HCT116 (cell line): ENCODE measurements around the gene FTCDNL1. TPM values are rescaled to one million over a fixed set of nuclear protein-coding genes. Genes with fewer than 3 reads are reported as not detected.

Experiments
- ATAC-seq: fragments of 200-7000 bp; cut with Tn5 transposase; 2 replicates; pipeline ENCODE4 v1.9.1; 2020; ENCODE audit warnings: mild to moderate bottlenecking, moderate library complexity
- BruUV-seq: library from RNA; stranded (reverse); fragments of 400-500 nt; replicated peaks from 2 replicates; lab custom pipeline; 2021; lab: Mats Ljungman, UMichigan
- CTCF ChIA-PET: fragments of 300-600 bp; sonication (Branson Sonifier 250); formaldehyde crosslinking; loops from one replicate; lab custom pipeline; 2021; ENCODE audit warnings: antibody characterized with exemption; lab: Charles Lee
- POLR2A ChIA-PET: fragments of 300-600, 350-600 bp; sonication (Branson Sonifier 250); formaldehyde crosslinking; loops from one replicate; lab custom pipeline; 2021; ENCODE audit warnings: antibody characterized with exemption; lab: Charles Lee
- RAD21 ChIA-PET, 2 experiments: fragments of 300-600 bp; sonication (Branson Sonifier 250); formaldehyde crosslinking; loops; one replicate each; lab custom pipeline; 2023; ENCODE audit warnings: low total read pairs in 2 of 2; ENCODE audit not compliant: uncharacterized antibody in 2 of 2, unreplicated experiment in 2 of 2, low non-redundant PET in 1 of 2; lab: Charles Lee
- DNase-seq: peaks from one replicate; pipeline ENCODE4 v3.0.0-alpha.2; 2010; ENCODE audit warnings: low read depth, low spot score
- H2AFZ ChIP-seq: fragments of 200-600 bp; shearing (Covaris generic), sonication (generic); 2 replicates; pipeline ENCODE4 v1.6.1; 2017; ENCODE audit warnings: low read depth, mixed run types, mixed read lengths, antibody characterized with exemption, low read length; ENCODE audit not compliant: poor library complexity, severe bottlenecking
- H3K27ac ChIP-seq: 2 replicates; pipeline ENCODE4 v1.5.1; 2012; ENCODE audit warnings: low read depth, low read length
- H3K27me3 ChIP-seq: fragments of 200-600 bp; sonication (generic); 2 replicates; pipeline ENCODE4 v1.6.1; 2016; ENCODE audit warnings: mixed run types, low read length, mixed read lengths; ENCODE audit not compliant: insufficient read depth
- H3K36me3 ChIP-seq, 2 experiments: fragments of 200-500 bp in 1 of 2; fragments of 200-600 bp in 1 of 2; sonication (Bioruptor generic) in 1 of 2; sonication (generic) in 1 of 2; 2 replicates each; pipeline versions ENCODE4 v1.5.1 to v1.6.1; 2014 to 2016; ENCODE audit warnings: low read length in 2 of 2, inconsistent platforms in 1 of 2, mixed read lengths in 1 of 2, mixed run types in 1 of 2; ENCODE audit not compliant: insufficient read depth in 2 of 2, control insufficient read depth in 1 of 2
- H3K4me1 ChIP-seq, 2 experiments: fragments of 200-600 bp in 1 of 2; sonication (generic) in 1 of 2; 2 replicates each; pipeline versions ENCODE4 v1.5.1 to v1.6.1; 2012 to 2017; ENCODE audit warnings: low read length in 2 of 2, inconsistent platforms in 1 of 2, mild to moderate bottlenecking in 1 of 2, mixed read lengths in 1 of 2, mixed run types in 1 of 2, moderate library complexity in 1 of 2; ENCODE audit not compliant: insufficient read depth in 2 of 2, control insufficient read depth in 1 of 2
- H3K4me2 ChIP-seq: fragments of 200-600 bp; sonication (generic); 2 replicates; pipeline ENCODE4 v1.6.1; 2017; ENCODE audit warnings: mixed run types, low read length, mixed read lengths
- H3K4me3 ChIP-seq, 2 experiments: fragments of 200-600 bp in 1 of 2; sonication (generic) in 1 of 2; replicated peaks in 1 of 2; 2 replicates each; pipeline ENCODE4 v1.5.1; 2011 to 2016; ENCODE audit warnings: low read length in 2 of 2, control low read depth in 1 of 2, low read depth in 1 of 2, mild to moderate bottlenecking in 1 of 2, mixed read lengths in 1 of 2, mixed run types in 1 of 2
- H3K79me2 ChIP-seq: fragments of 200-600 bp; sonication (generic); 2 replicates; pipeline ENCODE4 v1.6.1; 2017; ENCODE audit warnings: mild to moderate bottlenecking, mixed run types, low read length, moderate library complexity, mixed read lengths; ENCODE audit not compliant: insufficient read depth
- H3K9ac ChIP-seq: fragments of 200-600 bp; sonication (generic); 2 replicates; pipeline ENCODE4 v1.6.1; 2016; ENCODE audit warnings: low read length, mixed read lengths
- H3K9me2 ChIP-seq: fragments of 200-600 bp; sonication (generic), shearing (Covaris generic); 2 replicates; pipeline ENCODE4 v1.6.1; 2017; ENCODE audit warnings: mixed run types, mild to moderate bottlenecking, moderate library complexity; ENCODE audit not compliant: insufficient read depth
- H3K9me3 ChIP-seq, 2 experiments: fragments of 200-500 bp in 1 of 2; fragments of 200-600 bp in 1 of 2; sonication (Bioruptor generic) in 1 of 2; sonication (generic) in 1 of 2; 2 replicates each; pipeline ENCODE4 v1.6.1; 2014 to 2017; ENCODE audit warnings: low read length in 2 of 2, mixed read lengths in 2 of 2, inconsistent platforms in 1 of 2, low read depth in 1 of 2, mild to moderate bottlenecking in 1 of 2, mixed run types in 1 of 2, moderate library complexity in 1 of 2; ENCODE audit not compliant: control insufficient read depth in 1 of 2, insufficient read depth in 1 of 2
- H4K20me1 ChIP-seq: fragments of 200-600 bp; sonication (generic), shearing (Covaris generic); 2 replicates; pipeline ENCODE4 v1.6.1; 2017; ENCODE audit warnings: mixed run types, mild to moderate bottlenecking, moderate library complexity; ENCODE audit not compliant: insufficient read depth
- ATF3 ChIP-seq: IDR thresholded peaks from 2 replicates; pipeline ENCODE4 v1.6.1; 2012
- CBX3 ChIP-seq: IDR thresholded peaks from 2 replicates; pipeline ENCODE4 v1.6.1; 2012; ENCODE audit warnings: low read depth
- CTCF ChIP-seq, 3 experiments: fragments of 200-600 bp in 1 of 3; sonication (generic) in 1 of 3; IDR thresholded peaks in 2 of 3; conservative IDR thresholded peaks in 1 of 3; 2 replicates each; pipeline ENCODE4 v1.5.1; 2012 to 2017; ENCODE audit warnings: low read depth in 2 of 3, low read length in 2 of 3, antibody characterized with exemption in 1 of 3, borderline replicate concordance in 1 of 3, control low read depth in 1 of 3, mild to moderate bottlenecking in 1 of 3, mixed read lengths in 1 of 3, mixed run types in 1 of 3, moderate library complexity in 1 of 3; ENCODE audit not compliant: insufficient read depth in 1 of 3
- EZH2phosphoT487 ChIP-seq: fragments of 200-600 bp; IDR thresholded peaks from 2 replicates; pipeline ENCODE4 v1.6.1; 2018; ENCODE audit warnings: antibody characterized with exemption, borderline replicate concordance
- JUND ChIP-seq: IDR thresholded peaks from 2 replicates; pipeline ENCODE4 v1.6.1; 2012
- POLR2A ChIP-seq: IDR thresholded peaks from 2 replicates; pipeline ENCODE4 v1.7.0; 2011; ENCODE audit warnings: borderline replicate concordance; ENCODE audit not compliant: insufficient read depth, insufficient read length; ENCODE audit errors: extremely low read depth
- REST ChIP-seq: IDR thresholded peaks from 2 replicates; pipeline ENCODE4 v1.6.1; 2012; ENCODE audit warnings: low read depth
- SIN3A ChIP-seq: IDR thresholded peaks from 2 replicates; pipeline ENCODE4 v1.6.1; 2012; ENCODE audit warnings: low read depth
- TCF7L2 ChIP-seq: IDR thresholded peaks from 2 replicates; pipeline ENCODE4 v1.7.0; 2011; ENCODE audit warnings: borderline replicate concordance, inconsistent platforms; ENCODE audit not compliant: insufficient read depth, insufficient read length; ENCODE audit errors: extremely low read depth
- YY1 ChIP-seq: IDR thresholded peaks from 2 replicates; pipeline ENCODE4 v1.6.1; 2011; ENCODE audit warnings: low read length, low read depth, moderate library complexity, mild to moderate bottlenecking; ENCODE audit not compliant: insufficient replicate concordance; ENCODE audit errors: extremely low read depth
- ZFX ChIP-seq: fragments of 450-650 bp; IDR thresholded peaks from 2 replicates; pipeline ENCODE4 v1.6.1; 2017
- intact Hi-C: fragments of 100-400 bp; cut with micrococcal nuclease; formaldehyde crosslinking; loops from 2 replicates; pipeline ENCODE4 v1.10.0; 2022
- total RNA-seq: library from RNA; stranded (reverse); gene quantifications from one replicate; pipeline ENCODE4 v1.2.1, GENCODE V29; 2021; ENCODE audit not compliant: unreplicated experiment

The FTCDNL1 gene
- total RNA-seq, 1 experiment from 2014 or later = 2.6 TPM

- TF ChIP-seq ATF3 = no peak
- TF ChIP-seq YY1 = no peak
- no peak for TF ChIP-seq CBX3
- TF ChIP-seq TCF7L2 = no peak
- no peak for TF ChIP-seq EZH2phosphoT487
- TF ChIP-seq POLR2A = no peak
- no peak for TF ChIP-seq REST
- TF ChIP-seq, all 23 proteins: peak for 0
Observed at GRCh38 chr2:199772035-199772976, 78.7 kb downstream of the FTCDNL1 start (continued).

- Histone ChIP-seq H3K4me2 (no peak overlapping the region), H3K79me2 (no peaks in the 10 kb centered on the region), H3K36me3 (no peaks in the 10 kb centered on the region), H3K4me1 (no peaks in the 10 kb centered on the region), H3K9me2 (no peaks in the 10 kb centered on the region), H3K27ac (no peak overlapping the region), H4K20me1 (no peaks in the 10 kb centered on the region), H3K9ac (no peak overlapping the region), H2AFZ (no peak overlapping the region), H3K27me3 (no peaks in the 10 kb centered on the region), H3K4me3 (no peak overlapping the region), H3K9me3 (no peaks in the 10 kb centered on the region)
- TF ChIP-seq ZFX = no peak
- no peak for TF ChIP-seq SIN3A
- no peak for TF ChIP-seq CTCF (IDR thresholded peaks at IDR 0.05 in 2 of 3, conservative IDR thresholded peaks at IDR 0.05 in 1 of 3; ENCODE audit: borderline replicate concordance in 1 of 3, insufficient read depth in 1 of 3, low read depth in 2 of 3, low read length in 2 of 3)
- TF ChIP-seq CBX3 = no peak
- TF ChIP-seq JUND = no peak
- ATAC-seq = no peak
- ChIA-PET RAD21 (no interaction called here), POLR2A (no interaction called here), CTCF (no interaction called here)
- DNase-seq = no peak
- intact Hi-C loops = no loop called here
- BruUV-seq = no TSS peak
Observed at GRCh38 chr2:199770716-199771115, 80.3 kb downstream of the FTCDNL1 start.
